ENCODE data around the gene SLC4A8.
"Not testable (repeated sequence)": the region's sequence is repeated elsewhere in the genome, so short reads cannot be mapped to it uniquely, and the experiment has no call there.

Gene SLC4A8

GRCh38 chr12:51442324-51442723 is 17.7 kb downstream of the SLC4A8 start:
- TF ChIP-seq CTCF (conservative IDR thresholded peaks at IDR 0.05; ENCODE audit: low read depth, low read length): no peak
- DNase-seq (ENCODE audit: low read depth): no peak
- no peak overlapping the region for H3K4me3 ChIP-seq (ENCODE audit: low read length)

- DNase-seq (ENCODE audit: low read depth): no peak
- H3K4me3 ChIP-seq (ENCODE audit: low read length): no peak overlapping the region
- no peak for TF ChIP-seq CTCF (conservative IDR thresholded peaks at IDR 0.05; ENCODE audit: low read depth, low read length)
These were observed 18.9 kb downstream of the SLC4A8 start for GRCh38 chr12:51443573-51443972.

- DNase-seq (ENCODE audit: low read depth): no peak
- H3K4me3 ChIP-seq (ENCODE audit: low read length): no peak overlapping the region
- no peak for TF ChIP-seq CTCF (conservative IDR thresholded peaks at IDR 0.05; ENCODE audit: low read depth, low read length)
These were observed 24.1 kb downstream of the SLC4A8 start for GRCh38 chr12:51448618-51449256.

GRCh38 chr12:51449580-51450246 is 25.1 kb downstream of the SLC4A8 start:
- no peak for DNase-seq (ENCODE audit: low read depth)
- TF ChIP-seq CTCF (conservative IDR thresholded peaks at IDR 0.05; ENCODE audit: low read depth, low read length): no peak
- H3K4me3 ChIP-seq (ENCODE audit: low read length): no peak overlapping the region

- DNase-seq (ENCODE audit: low read depth): no peak
- no peak for TF ChIP-seq CTCF (conservative IDR thresholded peaks at IDR 0.05; ENCODE audit: low read depth, low read length)
- H3K4me3 ChIP-seq (ENCODE audit: low read length): no peak overlapping the region
These were observed 25.7 kb downstream of the SLC4A8 start for GRCh38 chr12:51450333-51450732.

GRCh38 chr12:51450806-51451205 is 26.2 kb downstream of the SLC4A8 start:
- H3K4me3 ChIP-seq (ENCODE audit: low read length): no peak overlapping the region
- no peak for TF ChIP-seq CTCF (conservative IDR thresholded peaks at IDR 0.05; ENCODE audit: low read depth, low read length)
- no peak for DNase-seq (ENCODE audit: low read depth)

- H3K4me3 ChIP-seq (ENCODE audit: low read length); DNase-seq (ENCODE audit: low read depth): not testable (repeated sequence)
These were observed 29.4 kb downstream of the SLC4A8 start for GRCh38 chr12:51454016-51454415.

- not testable (repeated sequence) for DNase-seq (ENCODE audit: low read depth); H3K4me3 ChIP-seq (ENCODE audit: low read length)
These were observed 30.4 kb downstream of the SLC4A8 start for GRCh38 chr12:51455050-51455449.

Measured in retinal pigment epithelial cell (primary cell).